HepG2 (cell line): ENCODE data around the gene DAB2IP. TPM values are rescaled to one million over a fixed set of nuclear protein-coding genes. Genes with fewer than 3 reads are reported as not detected.

Source experiments
- CBFB ChIP-seq: sonication (generic); formaldehyde crosslinking; IDR thresholded peaks from 2 replicates; pipeline ENCODE4 v1.4.0; 2020; ENCODE audit warnings: missing genetic modification reagents
- E2F1 ChIP-seq: sonication (generic); formaldehyde crosslinking; IDR thresholded peaks from 2 replicates; pipeline ENCODE4 v1.5.0; 2020; ENCODE audit warnings: missing genetic modification reagents
- FOXA3 ChIP-seq: IDR thresholded peaks from 2 replicates; pipeline ENCODE4 v1.6.1; 2016; ENCODE audit warnings: missing genetic modification reagents, missing compliant biosample characterization
- FOXK1 ChIP-seq: sonication (generic); formaldehyde crosslinking; IDR thresholded peaks from 2 replicates; pipeline ENCODE4 v1.4.0; 2020; ENCODE audit warnings: low read depth, missing genetic modification reagents, borderline replicate concordance
- HMGXB3 ChIP-seq: sonication (generic); formaldehyde crosslinking; IDR thresholded peaks from 2 replicates; pipeline ENCODE4 v1.4.0; 2020; ENCODE audit warnings: missing genetic modification reagents, borderline replicate concordance
- POLR2AphosphoS2 ChIP-seq: IDR thresholded peaks from 2 replicates; pipeline ENCODE4 v1.6.1; 2011; ENCODE audit warnings: low read depth, low read length, improper control_type of control experiment
- PRMT3 ChIP-seq: sonication (generic); formaldehyde crosslinking; IDR thresholded peaks from 2 replicates; pipeline ENCODE4 v1.8.1; 2022; ENCODE audit warnings: low read depth, mild to moderate bottlenecking, moderate library complexity, missing genetic modification reagents, borderline replicate concordance
- TEF ChIP-seq: sonication (generic); formaldehyde crosslinking; IDR thresholded peaks from 2 replicates; pipeline ENCODE4 v1.5.0; 2020; ENCODE audit warnings: missing genetic modification reagents
- ZFP41 ChIP-seq: sonication (generic); formaldehyde crosslinking; IDR thresholded peaks from 2 replicates; pipeline ENCODE4 v1.4.0; 2020; ENCODE audit warnings: mild to moderate bottlenecking, missing genetic modification reagents, borderline replicate concordance
- ZKSCAN5 ChIP-seq: sonication (generic); formaldehyde crosslinking; IDR thresholded peaks from 2 replicates; pipeline ENCODE4 v1.5.1; 2020; ENCODE audit warnings: mild to moderate bottlenecking, missing genetic modification reagents
- ZNF34 ChIP-seq: sonication (generic); formaldehyde crosslinking; IDR thresholded peaks from 2 replicates; pipeline ENCODE4 v1.4.0; 2020; ENCODE audit warnings: mild to moderate bottlenecking, missing genetic modification reagents, borderline replicate concordance
- ZNF546 ChIP-seq: sonication (generic); formaldehyde crosslinking; conservative IDR thresholded peaks from 2 replicates; pipeline ENCODE4 v1.8.1; 2023; ENCODE audit warnings: mild to moderate bottlenecking, missing genetic modification reagents
- ZNF589 ChIP-seq: sonication (generic); formaldehyde crosslinking; conservative IDR thresholded peaks from 2 replicates; pipeline ENCODE4 v1.8.0; 2022; ENCODE audit warnings: mild to moderate bottlenecking, moderate library complexity, missing genetic modification reagents
- ZNF761 ChIP-seq: sonication (generic); formaldehyde crosslinking; conservative IDR thresholded peaks from 2 replicates; pipeline ENCODE4 v1.4.0; 2020; ENCODE audit warnings: mild to moderate bottlenecking, missing genetic modification reagents
- ZSCAN25 ChIP-seq: sonication (generic); formaldehyde crosslinking; IDR thresholded peaks from 2 replicates; pipeline ENCODE4 v1.8.0; 2022; ENCODE audit warnings: mild to moderate bottlenecking, missing genetic modification reagents
- polyA plus RNA-seq, 8 experiments: library from polyadenylated mRNA; depleted of rRNA in 3 of 8; stranded (reverse) in 7 of 8; unstranded in 1 of 8; fragments of >200 nt; fragmentation: Illumina TruSeq in 4 of 8; extraction: Trizol in 4 of 8; gene quantifications; 2 replicates each; pipeline versions ENCODE4 v1.2.1 to v1.2.3, GENCODE V29; 2011 to 2016; ENCODE audit warnings: low read depth in 4 of 8, missing spikeins in 1 of 8, mixed read lengths in 1 of 8; ENCODE audit not compliant: insufficient read depth in 1 of 8
- total RNA-seq, 5 experiments: library from RNA; depleted of rRNA; stranded (reverse); fragments of >200 nt; fragmentation: Illumina TruSeq; extraction: Trizol; gene quantifications; 2 replicates each; pipeline ENCODE4 v1.2.3, GENCODE V29; 2016; ENCODE audit warnings: low read depth in 1 of 5
- TF ChIP-seq, protein P1 (sequence below): sonication (generic); formaldehyde crosslinking; IDR thresholded peaks from 2 replicates; pipeline ENCODE4 v1.9.0; 2021; ENCODE audit warnings: mild to moderate bottlenecking, missing genetic modification reagents
- TF ChIP-seq, protein P2 (sequence below): sonication (generic); formaldehyde crosslinking; IDR thresholded peaks from 2 replicates; pipeline ENCODE4 v1.8.1; 2023; ENCODE audit warnings: missing genetic modification reagents, mild to moderate bottlenecking, borderline replicate concordance

Gene DAB2IP
- total and polyA plus RNA-seq, 2 of the 13 experiments (the other 11 are each of a cell fraction or from before 2014, with no cell fraction given) = 25.3 to 37.9 TPM

- TF ChIP-seq, protein P1, sequence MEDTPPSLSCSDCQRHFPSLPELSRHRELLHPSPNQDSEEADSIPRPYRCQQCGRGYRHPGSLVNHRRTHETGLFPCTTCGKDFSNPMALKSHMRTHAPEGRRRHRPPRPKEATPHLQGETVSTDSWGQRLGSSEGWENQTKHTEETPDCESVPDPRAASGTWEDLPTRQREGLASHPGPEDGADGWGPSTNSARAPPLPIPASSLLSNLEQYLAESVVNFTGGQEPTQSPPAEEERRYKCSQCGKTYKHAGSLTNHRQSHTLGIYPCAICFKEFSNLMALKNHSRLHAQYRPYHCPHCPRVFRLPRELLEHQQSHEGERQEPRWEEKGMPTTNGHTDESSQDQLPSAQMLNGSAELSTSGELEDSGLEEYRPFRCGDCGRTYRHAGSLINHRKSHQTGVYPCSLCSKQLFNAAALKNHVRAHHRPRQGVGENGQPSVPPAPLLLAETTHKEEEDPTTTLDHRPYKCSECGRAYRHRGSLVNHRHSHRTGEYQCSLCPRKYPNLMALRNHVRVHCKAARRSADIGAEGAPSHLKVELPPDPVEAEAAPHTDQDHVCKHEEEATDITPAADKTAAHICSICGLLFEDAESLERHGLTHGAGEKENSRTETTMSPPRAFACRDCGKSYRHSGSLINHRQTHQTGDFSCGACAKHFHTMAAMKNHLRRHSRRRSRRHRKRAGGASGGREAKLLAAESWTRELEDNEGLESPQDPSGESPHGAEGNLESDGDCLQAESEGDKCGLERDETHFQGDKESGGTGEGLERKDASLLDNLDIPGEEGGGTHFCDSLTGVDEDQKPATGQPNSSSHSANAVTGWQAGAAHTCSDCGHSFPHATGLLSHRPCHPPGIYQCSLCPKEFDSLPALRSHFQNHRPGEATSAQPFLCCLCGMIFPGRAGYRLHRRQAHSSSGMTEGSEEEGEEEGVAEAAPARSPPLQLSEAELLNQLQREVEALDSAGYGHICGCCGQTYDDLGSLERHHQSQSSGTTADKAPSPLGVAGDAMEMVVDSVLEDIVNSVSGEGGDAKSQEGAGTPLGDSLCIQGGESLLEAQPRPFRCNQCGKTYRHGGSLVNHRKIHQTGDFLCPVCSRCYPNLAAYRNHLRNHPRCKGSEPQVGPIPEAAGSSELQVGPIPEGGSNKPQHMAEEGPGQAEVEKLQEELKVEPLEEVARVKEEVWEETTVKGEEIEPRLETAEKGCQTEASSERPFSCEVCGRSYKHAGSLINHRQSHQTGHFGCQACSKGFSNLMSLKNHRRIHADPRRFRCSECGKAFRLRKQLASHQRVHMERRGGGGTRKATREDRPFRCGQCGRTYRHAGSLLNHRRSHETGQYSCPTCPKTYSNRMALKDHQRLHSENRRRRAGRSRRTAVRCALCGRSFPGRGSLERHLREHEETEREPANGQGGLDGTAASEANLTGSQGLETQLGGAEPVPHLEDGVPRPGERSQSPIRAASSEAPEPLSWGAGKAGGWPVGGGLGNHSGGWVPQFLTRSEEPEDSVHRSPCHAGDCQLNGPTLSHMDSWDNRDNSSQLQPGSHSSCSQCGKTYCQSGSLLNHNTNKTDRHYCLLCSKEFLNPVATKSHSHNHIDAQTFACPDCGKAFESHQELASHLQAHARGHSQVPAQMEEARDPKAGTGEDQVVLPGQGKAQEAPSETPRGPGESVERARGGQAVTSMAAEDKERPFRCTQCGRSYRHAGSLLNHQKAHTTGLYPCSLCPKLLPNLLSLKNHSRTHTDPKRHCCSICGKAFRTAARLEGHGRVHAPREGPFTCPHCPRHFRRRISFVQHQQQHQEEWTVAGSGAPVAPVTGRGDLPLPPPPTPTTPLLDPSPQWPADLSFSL (CRISPR knock-in tag) = no peak
- no peak for TF ChIP-seq TEF (CRISPR knock-in tag)
- TF ChIP-seq CBFB (CRISPR knock-in tag) = no peak
- no peak for TF ChIP-seq ZFP41
- TF ChIP-seq POLR2AphosphoS2 = no peak
- no peak for TF ChIP-seq HMGXB3 (CRISPR knock-in tag)
- TF ChIP-seq ZNF761 = no peak
- TF ChIP-seq FOXA3 (CRISPR knock-in tag) = no peak
- TF ChIP-seq PRMT3 = no peak
- TF ChIP-seq, protein P2, sequence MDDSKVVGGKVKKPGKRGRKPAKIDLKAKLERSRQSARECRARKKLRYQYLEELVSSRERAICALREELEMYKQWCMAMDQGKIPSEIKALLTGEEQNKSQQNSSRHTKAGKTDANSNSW (CRISPR knock-in tag) = no peak
- TF ChIP-seq ZKSCAN5 = no peak
- TF ChIP-seq ZNF546 (CRISPR knock-in tag) = no peak
- no peak for TF ChIP-seq E2F1 (CRISPR knock-in tag)
- TF ChIP-seq ZNF589 (CRISPR knock-in tag) = no peak
- TF ChIP-seq ZSCAN25 = 0 out of 2 replicates have a peak, but pooled peaks have one; percentile 29
- 0 out of 2 replicates have a peak, but pooled peaks have one; percentile 20 for TF ChIP-seq ZNF34
- no peak for TF ChIP-seq FOXK1 (CRISPR knock-in tag)
These were observed 86.1 kb downstream of the DAB2IP start (continued) for GRCh38 chr9:121737481-121737931.
